Lower lobe of right lung (tissue), 2 donors: Measurements from ENCODE around the gene TARP. TPM values are rescaled to one million over a fixed set of nuclear protein-coding genes. Genes with fewer than 3 reads are reported as not detected.

Experiments
- ATAC-seq, 2 donors: fragments of 200-7000 bp; cut with Tn5 transposase; one replicate each; pipeline ENCODE4 v1.9.1; 2020 to 2022; ENCODE audit warnings: mild to moderate bottlenecking in 2 of 2, moderate library complexity in 2 of 2
- DNase-seq: peaks from one replicate; pipeline ENCODE4 v3.0.0-alpha.2; 2020
- H3K27ac ChIP-seq: fragments of 200-600 bp; one replicate; pipeline ENCODE4 v1.8.0; 2022
- H3K27me3 ChIP-seq: fragments of 200-600 bp; one replicate; pipeline ENCODE4 v1.8.0; 2022; ENCODE audit warnings: low read depth
- H3K36me3 ChIP-seq: fragments of 200-600 bp; one replicate; pipeline ENCODE4 v1.8.0; 2022; ENCODE audit warnings: mild to moderate bottlenecking
- H3K4me1 ChIP-seq: fragments of 200-600 bp; one replicate; pipeline ENCODE4 v1.8.0; 2022
- H3K4me3 ChIP-seq: fragments of 200-600 bp; one replicate; pipeline ENCODE4 v1.8.0; 2022; ENCODE audit warnings: mild to moderate bottlenecking
- H3K9me3 ChIP-seq: fragments of 200-600 bp; one replicate; pipeline ENCODE4 v1.8.0; 2022
- intact Hi-C: fragments of 100-400 bp; cut with DNase I; formaldehyde crosslinking; loops from one replicate; pipeline ENCODE4 v1.11.0; 2022
- total RNA-seq: library from RNA; stranded (reverse); fragmentation: NEBNext Ultra II Directional; extraction: Animal tissue kit (Norgen Biotek cat#: 25700); gene quantifications from one replicate; pipeline ENCODE4 v1.2.1, GENCODE V29; 2021
- TF ChIP-seq, protein P1 (sequence below): fragments of 200-600 bp; IDR thresholded peaks from one replicate; pipeline ENCODE4 v1.8.0; 2022; ENCODE audit warnings: antibody characterized with exemption, mild to moderate bottlenecking
- donor health status: DM: no; HTN: yes; CAD: no; lungs with severe emphysema.

The TARP gene

DNA sequence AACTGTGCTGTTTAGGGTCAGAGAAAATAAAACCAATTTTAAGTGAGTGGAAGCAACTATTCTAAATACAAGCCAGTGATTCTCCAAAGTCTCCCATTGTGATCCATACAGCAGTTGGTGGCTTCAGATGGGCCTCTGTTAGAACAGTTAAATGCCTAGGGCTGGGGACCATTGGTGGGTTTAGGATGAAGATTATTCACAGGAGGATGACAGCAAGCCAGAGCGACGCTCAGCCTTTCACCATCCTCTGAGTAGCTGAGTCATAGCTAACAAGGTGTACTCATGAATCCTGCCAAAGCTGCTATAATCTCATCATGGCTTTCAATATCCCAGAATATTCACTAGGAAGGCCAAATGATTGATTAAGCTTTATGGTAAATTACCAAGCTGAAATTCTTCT, 55.8 kb downstream of the TARP start:
- H3K4me1 ChIP-seq = peaks cover 22% of the 10 kb centered on the region
- H3K27ac ChIP-seq = no peak overlapping the region
- ATAC-seq = no peak
- H3K9me3 ChIP-seq = no peaks in the 10 kb centered on the region
- H3K4me3 ChIP-seq = no peak overlapping the region
- H3K27me3 ChIP-seq = no peaks in the 10 kb centered on the region
- TF ChIP-seq, protein P1, sequence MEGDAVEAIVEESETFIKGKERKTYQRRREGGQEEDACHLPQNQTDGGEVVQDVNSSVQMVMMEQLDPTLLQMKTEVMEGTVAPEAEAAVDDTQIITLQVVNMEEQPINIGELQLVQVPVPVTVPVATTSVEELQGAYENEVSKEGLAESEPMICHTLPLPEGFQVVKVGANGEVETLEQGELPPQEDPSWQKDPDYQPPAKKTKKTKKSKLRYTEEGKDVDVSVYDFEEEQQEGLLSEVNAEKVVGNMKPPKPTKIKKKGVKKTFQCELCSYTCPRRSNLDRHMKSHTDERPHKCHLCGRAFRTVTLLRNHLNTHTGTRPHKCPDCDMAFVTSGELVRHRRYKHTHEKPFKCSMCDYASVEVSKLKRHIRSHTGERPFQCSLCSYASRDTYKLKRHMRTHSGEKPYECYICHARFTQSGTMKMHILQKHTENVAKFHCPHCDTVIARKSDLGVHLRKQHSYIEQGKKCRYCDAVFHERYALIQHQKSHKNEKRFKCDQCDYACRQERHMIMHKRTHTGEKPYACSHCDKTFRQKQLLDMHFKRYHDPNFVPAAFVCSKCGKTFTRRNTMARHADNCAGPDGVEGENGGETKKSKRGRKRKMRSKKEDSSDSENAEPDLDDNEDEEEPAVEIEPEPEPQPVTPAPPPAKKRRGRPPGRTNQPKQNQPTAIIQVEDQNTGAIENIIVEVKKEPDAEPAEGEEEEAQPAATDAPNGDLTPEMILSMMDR = no peak
- intact Hi-C loops = no loop called here
- H3K36me3 ChIP-seq = peaks cover 66% of the 10 kb centered on the region
- no peak for DNase-seq

DNA sequence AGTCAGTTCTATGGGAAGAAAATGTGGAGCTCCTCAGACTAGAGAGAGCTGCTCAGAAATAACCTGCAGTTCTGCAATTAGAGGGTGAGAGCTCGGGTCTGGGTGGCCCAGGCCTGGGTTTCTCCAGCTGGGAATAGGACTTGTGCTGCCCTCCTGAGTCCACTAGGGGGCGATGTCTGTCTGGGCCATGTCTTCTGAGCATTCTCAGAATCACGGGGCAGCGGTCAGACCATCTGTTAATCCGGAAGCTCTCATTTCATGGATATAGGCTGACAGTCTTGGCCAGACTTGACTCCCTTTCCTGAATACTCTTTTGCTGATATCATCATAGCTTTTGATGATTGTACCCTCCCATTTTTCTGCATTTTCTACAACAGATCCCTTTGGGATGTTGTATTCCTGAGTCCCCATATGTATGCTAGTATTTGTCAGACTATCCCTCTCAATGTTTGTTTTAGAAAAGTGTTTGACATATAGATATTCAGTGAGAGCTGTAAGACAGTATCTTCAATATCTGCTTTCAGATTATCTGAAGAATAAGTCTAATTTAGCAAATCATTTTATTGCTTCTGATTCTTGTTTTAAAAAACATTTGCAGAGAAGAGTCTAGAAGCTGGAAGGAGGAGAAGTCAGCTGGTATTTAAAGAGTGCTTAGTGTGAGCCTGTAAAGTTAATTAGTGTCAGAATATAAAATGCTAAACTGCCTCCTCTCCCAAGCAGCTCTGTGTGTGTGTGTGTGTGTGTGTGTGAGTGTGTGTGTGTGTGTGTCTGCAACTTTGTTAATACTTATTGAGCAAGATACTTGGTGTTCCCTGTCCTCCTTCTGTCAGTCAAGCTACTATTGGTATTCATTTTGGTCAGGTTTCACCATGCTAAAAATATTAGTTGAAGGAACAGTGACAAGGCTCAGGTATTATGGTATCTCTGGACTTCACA, 57.4 kb downstream of the TARP start:
- peak overlapping the region; percentile 33 for H3K27ac ChIP-seq
- H3K4me1 ChIP-seq = peaks cover 27% of the 10 kb centered on the region
- TF ChIP-seq, protein P1 = peak; percentile 97
- ATAC-seq (peak; percentile 95 to 98), DNase-seq (peak; percentile 87)
- peaks cover 58% of the 10 kb centered on the region for H3K36me3 ChIP-seq
- H3K4me3 ChIP-seq = no peak overlapping the region
- no peaks in the 10 kb centered on the region for H3K9me3 ChIP-seq
- intact Hi-C loops = no loop called here
- no peaks in the 10 kb centered on the region for H3K27me3 ChIP-seq

DNA sequence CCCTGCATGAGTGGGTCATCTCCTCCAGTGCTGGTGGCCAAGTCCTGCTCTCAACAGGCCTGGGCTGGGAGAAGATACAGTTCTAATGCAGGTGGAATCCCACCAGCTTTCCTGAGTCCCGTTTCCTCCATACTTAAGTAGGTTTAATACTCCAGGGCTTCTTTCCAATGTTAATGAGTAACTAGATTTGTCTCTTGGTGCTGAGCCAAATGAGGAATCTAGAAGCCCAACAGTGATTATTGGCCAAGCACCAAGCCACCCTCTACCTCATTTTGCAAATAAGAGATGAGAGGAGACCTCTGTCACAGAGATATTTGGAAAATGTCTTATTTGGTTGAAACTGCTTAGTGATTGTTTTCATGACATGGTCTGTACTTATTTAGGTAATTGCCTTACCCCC, 58.3 kb downstream of the TARP start:
- DNase-seq (no peak), ATAC-seq (peak in 1 of 2 donors; percentile 18)
- Histone ChIP-seq H3K4me3 (no peak overlapping the region), H3K27ac (peak overlapping the region; percentile 33), H3K27me3 (no peaks in the 10 kb centered on the region), H3K4me1 (peaks cover 27% of the 10 kb centered on the region), H3K9me3 (no peaks in the 10 kb centered on the region), H3K36me3 (peaks cover 49% of the 10 kb centered on the region)
- TF ChIP-seq, protein P1 = no peak
- intact Hi-C loops = no loop called here

DNA sequence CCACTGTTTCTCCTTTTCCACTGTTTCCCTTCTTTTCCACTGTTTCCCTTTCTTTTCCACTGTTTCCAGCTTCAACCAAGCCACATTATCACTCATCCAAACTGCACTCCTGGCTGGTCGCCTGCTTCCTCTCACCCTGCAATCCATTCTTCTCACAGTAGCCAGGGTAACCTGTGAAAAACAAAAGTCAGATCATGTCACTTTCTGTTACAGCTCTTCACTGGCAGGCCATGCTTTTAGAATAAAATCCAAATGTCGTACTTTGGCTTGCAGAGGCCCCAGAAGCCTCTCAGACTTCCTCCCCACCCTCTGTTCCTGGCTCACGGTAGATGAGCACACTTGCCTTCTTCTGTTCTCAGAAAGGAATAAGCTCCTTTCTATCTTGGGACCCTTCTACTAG, 61.5 kb downstream of the TARP start:
- H3K36me3 ChIP-seq = peaks cover 37% of the 10 kb centered on the region
- ATAC-seq (peak in 1 of 2 donors; percentile 31), DNase-seq (no peak)
- TF ChIP-seq, protein P1 = no peak
- no peaks in the 10 kb centered on the region for H3K9me3 ChIP-seq
- peaks cover 27% of the 10 kb centered on the region for H3K4me1 ChIP-seq
- no peaks in the 10 kb centered on the region for H3K27me3 ChIP-seq
- intact Hi-C loops = no loop called here
- no peak overlapping the region for H3K27ac ChIP-seq
- H3K4me3 ChIP-seq = no peak overlapping the region

DNA sequence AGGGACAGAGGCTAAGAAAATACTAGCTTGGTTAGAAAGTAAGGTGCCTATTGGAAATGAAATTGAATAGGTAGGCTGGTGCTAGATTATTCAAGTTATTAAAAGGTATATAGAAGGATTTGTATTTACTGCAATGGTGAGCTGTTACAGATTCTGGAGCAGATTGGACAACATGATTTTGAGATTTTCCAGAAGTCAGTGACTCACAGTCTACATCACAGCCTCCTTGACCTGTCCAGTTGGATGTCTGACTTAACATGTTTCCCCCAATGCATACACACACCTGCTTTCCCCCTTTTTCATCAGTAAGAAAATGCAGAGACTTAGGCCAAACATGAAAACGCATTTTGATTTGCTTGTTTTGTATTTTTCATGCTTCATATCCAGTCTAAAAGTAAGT, 62.0 kb downstream of the TARP start:
- Histone ChIP-seq H3K4me1 (peaks cover 27% of the 10 kb centered on the region), H3K36me3 (peaks cover 33% of the 10 kb centered on the region), H3K4me3 (no peak overlapping the region), H3K27ac (no peak overlapping the region), H3K27me3 (no peaks in the 10 kb centered on the region), H3K9me3 (no peaks in the 10 kb centered on the region)
- intact Hi-C loops = no loop called here
- ATAC-seq = peak in 1 of 2 donors; percentile 40
- TF ChIP-seq, protein P1 = no peak
- no peak for DNase-seq

Other genes with a start within 250 kb of the TARP start
- gene STARD3NL, start 95.4 kb downstream of the TARP start, total RNA-seq = 49.8 TPM